GM12878 (cell line): ENCODE measurements around the gene NR6A1.

ENCODE experiments used
- CEBPB ChIP-seq, 2 experiments: fragments of 150-350 bp in 1 of 2; IDR thresholded peaks; 2 replicates each; pipeline ENCODE4 v1.6.1; 2012 to 2014; ENCODE audit warnings: low read depth in 2 of 2, low read length in 2 of 2, borderline replicate concordance in 1 of 2, inconsistent platforms in 1 of 2
- CHD4 ChIP-seq: fragments of 200-600 bp; sonication (generic); IDR thresholded peaks from 2 replicates; pipeline ENCODE4 v1.6.1; 2016; ENCODE audit warnings: mild to moderate bottlenecking
- CTCF ChIP-seq, 3 experiments: IDR thresholded peaks in 2 of 3; conservative IDR thresholded peaks in 1 of 3; 2 replicates each; pipeline ENCODE4 v1.5.1; 2011; ENCODE audit warnings: low read depth in 3 of 3, low read length in 3 of 3, mild to moderate bottlenecking in 3 of 3, control low read depth in 2 of 3, moderate library complexity in 2 of 3, inconsistent platforms in 1 of 3, mixed read lengths in 1 of 3; ENCODE audit not compliant: control insufficient read depth in 2 of 3, insufficient read depth in 1 of 3; ENCODE audit errors: extremely low read depth in 1 of 3
- EP300 ChIP-seq, 2 experiments: fragments of 150-350 bp in 1 of 2; IDR thresholded peaks; 2 replicates each; pipeline ENCODE4 v1.6.1; 2011 to 2012; ENCODE audit warnings: low read depth in 2 of 2, low read length in 2 of 2, borderline replicate concordance in 1 of 2, improper control_type of control experiment in 1 of 2, inconsistent platforms in 1 of 2; ENCODE audit not compliant: control insufficient read depth in 1 of 2
- IRF3 ChIP-seq: fragments of 450-650 bp; IDR thresholded peaks from 2 replicates; pipeline ENCODE4 v1.6.1; 2014; ENCODE audit warnings: mild to moderate bottlenecking
- KAT2A ChIP-seq: conservative IDR thresholded peaks from 2 replicates; pipeline ENCODE4 v1.6.1; 2011; ENCODE audit warnings: low read depth, low read length; ENCODE audit not compliant: control insufficient read depth
- LARP7 ChIP-seq: fragments of 450-650 bp; IDR thresholded peaks from 2 replicates; pipeline ENCODE4 v1.6.1; 2017; ENCODE audit warnings: mild to moderate bottlenecking
- SIN3A ChIP-seq: IDR thresholded peaks from 2 replicates; pipeline ENCODE4 v1.6.1; 2012; ENCODE audit warnings: low read depth, low read length, improper control_type of control experiment
- TAF1 ChIP-seq: IDR thresholded peaks from 2 replicates; pipeline ENCODE4 v1.6.1; 2011; ENCODE audit warnings: mild to moderate bottlenecking, low read depth, low read length, borderline replicate concordance
- ZBTB11 ChIP-seq: fragments of 450-650 bp; formaldehyde crosslinking; IDR thresholded peaks from 2 replicates; pipeline ENCODE4 v1.5.0; 2022; ENCODE audit warnings: mild to moderate bottlenecking, missing genetic modification characterization
- ZNF274 ChIP-seq: IDR thresholded peaks from one replicate; pipeline ENCODE4 v1.8.0; 2011; ENCODE audit not compliant: insufficient read length, insufficient read depth
- TF ChIP-seq, protein P1 (sequence below): fragments of 450-650 bp; IDR thresholded peaks from 2 replicates; pipeline ENCODE4 v1.6.1; 2017; ENCODE audit warnings: mild to moderate bottlenecking

DNA sequence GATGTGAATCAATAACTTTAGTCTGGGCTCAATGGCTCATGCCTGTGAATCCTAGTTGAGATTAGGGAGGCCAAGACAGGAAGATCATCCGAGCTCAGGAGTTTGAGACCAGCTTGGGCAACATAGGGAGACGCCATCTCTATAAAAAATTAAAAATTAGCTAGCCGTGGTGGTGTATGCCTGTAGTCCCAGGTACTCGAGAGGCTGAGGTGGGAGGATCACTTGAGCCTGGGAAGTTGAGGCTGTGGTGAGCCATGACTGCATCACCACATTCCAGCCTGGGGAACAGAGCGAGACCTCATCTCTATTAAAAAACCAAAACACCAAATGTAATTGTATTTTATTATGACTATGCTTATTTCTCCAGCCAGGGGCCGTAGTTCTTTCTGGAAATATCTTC lies 194.4 kb downstream of the NR6A1 start:
- TF ChIP-seq KAT2A (no peak), IRF3 (no peak), ZBTB11 (no peak), ZNF274 (no peak), CHD4 (no peak), TAF1 (no peak), CTCF (IDR thresholded peaks at IDR 0.05 in 2 of 3, conservative IDR thresholded peaks at IDR 0.05 in 1 of 3; ENCODE audit: control insufficient read depth in 2 of 3, extremely low read depth in 1 of 3, insufficient read depth in 1 of 3, low read depth in 3 of 3, low read length in 3 of 3) (no peak), EP300 (IDR thresholded peaks at IDR 0.05; ENCODE audit: borderline replicate concordance in 1 of 2, control insufficient read depth in 1 of 2, low read depth in 2 of 2, low read length in 2 of 2) (no peak), CEBPB (IDR thresholded peaks at IDR 0.05; ENCODE audit: borderline replicate concordance in 1 of 2, low read depth in 2 of 2, low read length in 2 of 2) (no peak), LARP7 (no peak), SIN3A (no peak)
- TF ChIP-seq, protein P1, sequence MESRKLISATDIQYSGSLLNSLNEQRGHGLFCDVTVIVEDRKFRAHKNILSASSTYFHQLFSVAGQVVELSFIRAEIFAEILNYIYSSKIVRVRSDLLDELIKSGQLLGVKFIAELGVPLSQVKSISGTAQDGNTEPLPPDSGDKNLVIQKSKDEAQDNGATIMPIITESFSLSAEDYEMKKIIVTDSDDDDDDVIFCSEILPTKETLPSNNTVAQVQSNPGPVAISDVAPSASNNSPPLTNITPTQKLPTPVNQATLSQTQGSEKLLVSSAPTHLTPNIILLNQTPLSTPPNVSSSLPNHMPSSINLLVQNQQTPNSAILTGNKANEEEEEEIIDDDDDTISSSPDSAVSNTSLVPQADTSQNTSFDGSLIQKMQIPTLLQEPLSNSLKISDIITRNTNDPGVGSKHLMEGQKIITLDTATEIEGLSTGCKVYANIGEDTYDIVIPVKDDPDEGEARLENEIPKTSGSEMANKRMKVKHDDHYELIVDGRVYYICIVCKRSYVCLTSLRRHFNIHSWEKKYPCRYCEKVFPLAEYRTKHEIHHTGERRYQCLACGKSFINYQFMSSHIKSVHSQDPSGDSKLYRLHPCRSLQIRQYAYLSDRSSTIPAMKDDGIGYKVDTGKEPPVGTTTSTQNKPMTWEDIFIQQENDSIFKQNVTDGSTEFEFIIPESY = no peak
